Transverse colon (tissue), 4 donors: Measurements from ENCODE around the gene MKNK1. TPM values are rescaled to one million over a fixed set of nuclear protein-coding genes. Genes with fewer than 3 reads are reported as not detected.

Experiments
- DNase-seq: peaks from one replicate; pipeline ENCODE4 v3.0.0-alpha.2; 2019
- H3K27ac ChIP-seq, 4 donors: fragments of 200-600 bp; sonication (generic); 2 replicates each; pipeline ENCODE4 v1.5.1; 2016 to 2018; ENCODE audit warnings: inconsistent platforms in 4 of 4
- H3K27me3 ChIP-seq: fragments of 200-600 bp; sonication (generic); 2 replicates; pipeline ENCODE4 v1.5.1; 2017; ENCODE audit warnings: inconsistent platforms
- H3K36me3 ChIP-seq, 4 donors: fragments of 200-600 bp; sonication (generic); 2 replicates each; pipeline ENCODE4 v1.5.1; 2017 to 2019; ENCODE audit warnings: inconsistent platforms in 4 of 4
- H3K4me1 ChIP-seq, 4 donors: fragments of 200-600 bp; sonication (generic); 2 replicates each; pipeline ENCODE4 v1.5.1; 2017 to 2020; ENCODE audit warnings: inconsistent platforms in 4 of 4
- H3K4me3 ChIP-seq, 4 donors: fragments of 200-600 bp; sonication (generic); 1 replicate in 1 of 4; 2 replicates in 3 of 4; pipeline versions ENCODE4 v1.5.1 to v1.6.1; 2017 to 2019; ENCODE audit warnings: inconsistent platforms in 4 of 4
- H3K9me3 ChIP-seq, 2 donors: fragments of 200-600 bp; sonication (generic); 2 replicates each; pipeline ENCODE4 v1.5.1; 2017 to 2019; ENCODE audit warnings: inconsistent platforms in 2 of 2
- EP300 ChIP-seq: sonication (generic); formaldehyde crosslinking; IDR thresholded peaks from one replicate; pipeline ENCODE4 v1.6.1; 2017; ENCODE audit warnings: antibody characterized with exemption, low read depth
- POLR2A ChIP-seq: fragments of 450-650 bp; IDR thresholded peaks from one replicate; pipeline ENCODE4 v1.6.1; 2016; ENCODE audit warnings: antibody characterized with exemption, mild to moderate bottlenecking, moderate library complexity
- POLR2AphosphoS5 ChIP-seq, 3 donors: sonication (generic); formaldehyde crosslinking; IDR thresholded peaks; one replicate each; pipeline ENCODE4 v1.6.1; 2016; ENCODE audit warnings: antibody characterized with exemption in 3 of 3
- WGBS, 2 donors: methylation state at CpG; one replicate each; pipeline ENCODE4 v1.1.5; 2018; ENCODE audit warnings: low coverage in 1 of 2; 5-methylcytosine and 5-hydroxymethylcytosine counted together
- in situ Hi-C, 4 donors: fragments of 200-750 bp; cut with MboI; loops; one replicate each; pipeline versions ENCODE4 v1.15.0 to v1.15.1; 2017; ENCODE audit warnings: low sequenced_read_pairs in 3 of 4, low pct_ligation_motif_present in 1 of 4, low pct_unique_long_range_greater_than_20kb in 1 of 4
- intact Hi-C: fragments of 100-400 bp; cut with DNase I; formaldehyde crosslinking; loops from one replicate; pipeline ENCODE4 v1.15.1; 2023; ENCODE audit warnings: low total_unique reads
- total RNA-seq, 4 donors: library from RNA; depleted of rRNA; stranded (reverse); fragments of >200 nt; gene quantifications; one replicate each; pipeline ENCODE4 v1.1.0, GENCODE V29; 2016
- TF ChIP-seq, protein P1 (sequence below), 5 experiments: fragments of 200-600 bp in 3 of 5; fragments of 450-650 bp in 2 of 5; sonication (generic) in 3 of 5; IDR thresholded peaks; 1 replicate in 2 of 5; 2 replicates in 3 of 5; pipeline ENCODE4 v1.5.1; 2016 to 2017; ENCODE audit warnings: antibody characterized with exemption in 5 of 5, inconsistent platforms in 3 of 5, mild to moderate bottlenecking in 2 of 5, moderate library complexity in 1 of 5

The MKNK1 gene
- total RNA-seq, 4 donors from 2014 or later = 59.5 to 80.5 (median 62.3) TPM

- Histone ChIP-seq H3K27ac (no peak overlapping the region), H3K27me3 (peaks cover 58% of the 10 kb centered on the region), H3K36me3 (no peaks in the 10 kb centered on the region), H3K9me3 (no peaks in the 10 kb centered on the region), H3K4me1 (peaks cover 0 to 20% (median 8%) of the 10 kb centered on the region in 4 donors), H3K4me3 (no peak overlapping the region)
- in situ Hi-C loops = loop anchor here in 1 of 4 donors (10.0 kb wide), 1 partner anchor 194 kb away; no protein-coding TSS in a partner anchor
- intact Hi-C loops = loop anchor here (5.0 kb wide), 1 partner anchor 197 kb away; no protein-coding TSS in a partner anchor
- no peak for DNase-seq
- 54% methylated on average over 3 of the region's 3 CpGs; no CpG with 5 or more reads in 1 of the 2 donors for WGBS, 2 donors
- no peak for TF ChIP-seq POLR2A
- no peak for TF ChIP-seq EP300
- TF ChIP-seq, protein P1, sequence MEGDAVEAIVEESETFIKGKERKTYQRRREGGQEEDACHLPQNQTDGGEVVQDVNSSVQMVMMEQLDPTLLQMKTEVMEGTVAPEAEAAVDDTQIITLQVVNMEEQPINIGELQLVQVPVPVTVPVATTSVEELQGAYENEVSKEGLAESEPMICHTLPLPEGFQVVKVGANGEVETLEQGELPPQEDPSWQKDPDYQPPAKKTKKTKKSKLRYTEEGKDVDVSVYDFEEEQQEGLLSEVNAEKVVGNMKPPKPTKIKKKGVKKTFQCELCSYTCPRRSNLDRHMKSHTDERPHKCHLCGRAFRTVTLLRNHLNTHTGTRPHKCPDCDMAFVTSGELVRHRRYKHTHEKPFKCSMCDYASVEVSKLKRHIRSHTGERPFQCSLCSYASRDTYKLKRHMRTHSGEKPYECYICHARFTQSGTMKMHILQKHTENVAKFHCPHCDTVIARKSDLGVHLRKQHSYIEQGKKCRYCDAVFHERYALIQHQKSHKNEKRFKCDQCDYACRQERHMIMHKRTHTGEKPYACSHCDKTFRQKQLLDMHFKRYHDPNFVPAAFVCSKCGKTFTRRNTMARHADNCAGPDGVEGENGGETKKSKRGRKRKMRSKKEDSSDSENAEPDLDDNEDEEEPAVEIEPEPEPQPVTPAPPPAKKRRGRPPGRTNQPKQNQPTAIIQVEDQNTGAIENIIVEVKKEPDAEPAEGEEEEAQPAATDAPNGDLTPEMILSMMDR (IDR thresholded peaks at IDR 0.05) = no peak
These were observed 73.8 kb downstream of the MKNK1 start for GRCh38 chr1:46530311-46530710.

DNA sequence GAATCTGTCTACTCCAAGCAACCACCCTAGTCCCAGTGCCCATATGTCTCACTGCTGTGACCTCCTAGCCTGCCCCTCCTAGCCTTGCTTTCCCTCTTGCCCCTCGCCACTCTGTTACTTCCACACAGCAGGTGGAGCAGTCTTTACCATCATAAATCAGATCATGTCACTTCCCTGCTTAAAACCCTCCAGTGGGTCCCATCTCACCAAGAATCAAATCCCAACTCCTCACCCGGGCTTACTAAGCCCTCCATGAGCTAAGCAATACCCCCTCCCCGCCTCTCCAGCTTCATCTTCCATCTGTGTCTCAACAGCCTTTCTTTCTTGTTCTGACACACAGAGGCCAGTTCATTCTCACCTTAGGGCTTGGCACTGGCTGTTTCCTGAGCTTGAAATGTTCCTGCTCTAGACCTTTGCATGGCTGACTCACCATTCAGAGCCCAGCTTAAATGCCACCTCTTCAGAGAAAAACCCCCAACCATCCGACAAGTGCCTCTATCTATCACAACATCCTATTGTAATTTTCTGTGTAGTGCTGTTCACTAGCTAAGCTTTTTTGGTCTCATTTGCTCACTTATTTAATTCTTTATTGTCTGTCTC, 74.9 kb downstream of the MKNK1 start:
- in situ Hi-C loops (loop anchor here in 3 of 4 donors (5.0 to 10.0 kb wide), 3 partner anchors 52 to 84 kb away; no protein-coding TSS in a partner anchor), intact Hi-C loops (loop anchor here (5.0 kb wide), 1 partner anchor 122 kb away; no protein-coding TSS in a partner anchor)
- no peak overlapping the region for H3K4me3 ChIP-seq
- H3K27ac ChIP-seq = no peak overlapping the region
- no peaks in the 10 kb centered on the region for H3K36me3 ChIP-seq
- DNase-seq = no peak
- 42 to 64% methylated on average over 4 of the region's 4 CpGs for WGBS, 2 donors
- TF ChIP-seq POLR2A (no peak), POLR2AphosphoS5 (IDR thresholded peaks at IDR 0.05) (no peak), EP300 (no peak)
- TF ChIP-seq, protein P1 (IDR thresholded peaks at IDR 0.05) = no peak
- H3K9me3 ChIP-seq = no peaks in the 10 kb centered on the region
- H3K4me1 ChIP-seq = peaks cover 0 to 20% (median 8%) of the 10 kb centered on the region in 4 donors
- peaks cover 54% of the 10 kb centered on the region for H3K27me3 ChIP-seq

- no peak overlapping the region for H3K4me3 ChIP-seq
- H3K9me3 ChIP-seq = no peaks in the 10 kb centered on the region
- TF ChIP-seq EP300 = no peak
- TF ChIP-seq POLR2A = no peak
- TF ChIP-seq, protein P1 (IDR thresholded peaks at IDR 0.05) = peak in 2 of 5 experiments; percentile 10 to 16
- no peak for TF ChIP-seq POLR2AphosphoS5 (IDR thresholded peaks at IDR 0.05)
- intact Hi-C loops = loop anchor here (1.0 to 5.0 kb wide), 2 partner anchors 82 to 121 kb away; no protein-coding TSS in a partner anchor
- H3K36me3 ChIP-seq = no peaks in the 10 kb centered on the region
- 40% methylated on average over 11 of the region's 11 CpGs; no CpG with 5 or more reads in 1 of the 2 donors for WGBS, 2 donors
- in situ Hi-C loops = loop anchor here in 3 of 4 donors (5.0 to 10.0 kb wide), 3 partner anchors 51 to 84 kb away; no protein-coding TSS in a partner anchor
- H3K4me1 ChIP-seq = peaks cover 0 to 16% (median 6%) of the 10 kb centered on the region in 4 donors
- DNase-seq = no peak
- no peak overlapping the region for H3K27ac ChIP-seq
- peaks cover 49% of the 10 kb centered on the region for H3K27me3 ChIP-seq
These were observed 75.6 kb downstream of the MKNK1 start for GRCh38 chr1:46528297-46528955.
